Neuronal stem cell (in vitro differentiated cells): ENCODE measurements around the gene DNAJB1.

Experiments used
- DNase-seq: peaks from one replicate; pipeline ENCODE4 v3.0.0-alpha.2; 2013; ENCODE audit warnings: low spot score
- H2AFZ ChIP-seq: one replicate; pipeline ENCODE4 v1.6.1; 2013; ENCODE audit warnings: mild to moderate bottlenecking, low read length, inconsistent platforms
- H2AK5ac ChIP-seq: 2 replicates; pipeline ENCODE4 v1.6.1; 2013; ENCODE audit warnings: low read depth, mild to moderate bottlenecking, inconsistent platforms, low read length, moderate library complexity, mixed read lengths
- H2BK120ac ChIP-seq: 2 replicates; pipeline ENCODE4 v1.6.1; 2013; ENCODE audit warnings: low read depth, mild to moderate bottlenecking, inconsistent platforms, low read length, moderate library complexity, mixed read lengths
- H2BK12ac ChIP-seq: one replicate; pipeline ENCODE4 v1.6.1; 2013; ENCODE audit warnings: low read length, inconsistent platforms
- H2BK15ac ChIP-seq: 2 replicates; pipeline ENCODE4 v1.6.1; 2013; ENCODE audit warnings: mild to moderate bottlenecking, low read length, inconsistent platforms, mixed read lengths
- H2BK5ac ChIP-seq: one replicate; pipeline ENCODE4 v1.6.1; 2013; ENCODE audit warnings: inconsistent platforms, mild to moderate bottlenecking, low read length, moderate library complexity
- H3K14ac ChIP-seq: one replicate; pipeline ENCODE4 v1.6.1; 2013; ENCODE audit warnings: low read length, inconsistent platforms
- H3K18ac ChIP-seq: 2 replicates; pipeline ENCODE4 v1.6.1; 2013; ENCODE audit warnings: low read length, inconsistent platforms
- H3K23ac ChIP-seq: 2 replicates; pipeline ENCODE4 v1.6.1; 2013; ENCODE audit warnings: low read depth, mild to moderate bottlenecking, mixed read lengths, low read length, inconsistent platforms; ENCODE audit not compliant: poor library complexity
- H3K27ac ChIP-seq: replicated peaks from 3 replicates; pipeline ENCODE4 v1.5.1; 2013; ENCODE audit warnings: low read length, inconsistent platforms
- H3K27me3 ChIP-seq, 3 experiments: 2 replicates each; pipeline ENCODE4 v1.6.1; 2013; ENCODE audit warnings: low read length in 3 of 3, mild to moderate bottlenecking in 2 of 3, inconsistent platforms in 1 of 3, low read depth in 1 of 3, mixed read lengths in 1 of 3, moderate library complexity in 1 of 3; ENCODE audit not compliant: control insufficient read depth in 3 of 3, insufficient read depth in 3 of 3
- H3K36me3 ChIP-seq, 2 donors: replicated peaks in 1 of 2; 2 replicates each; pipeline ENCODE4 v1.6.1; 2013; ENCODE audit warnings: low read length in 2 of 2; ENCODE audit not compliant: control insufficient read depth in 2 of 2, insufficient read depth in 2 of 2
- H3K4ac ChIP-seq: 2 replicates; pipeline ENCODE4 v1.6.1; 2013; ENCODE audit warnings: inconsistent platforms, mild to moderate bottlenecking, low read length, moderate library complexity
- H3K4me1 ChIP-seq, 2 donors: 1 replicate in 1 of 2; 2 replicates in 1 of 2; pipeline ENCODE4 v1.6.1; 2013; ENCODE audit warnings: low read length in 2 of 2, low read depth in 1 of 2; ENCODE audit not compliant: control insufficient read depth in 2 of 2, insufficient read depth in 1 of 2
- H3K4me2 ChIP-seq: one replicate; pipeline ENCODE4 v1.6.1; 2013; ENCODE audit warnings: mild to moderate bottlenecking, low read length, inconsistent platforms; ENCODE audit not compliant: insufficient read depth, poor library complexity, severe bottlenecking
- H3K4me3 ChIP-seq, 2 donors: 2 replicates each; pipeline ENCODE4 v1.5.1; 2013; ENCODE audit warnings: low read length in 2 of 2, mild to moderate bottlenecking in 2 of 2, inconsistent platforms in 1 of 2, moderate library complexity in 1 of 2
- H3K79me1 ChIP-seq: one replicate; pipeline ENCODE4 v1.6.1; 2013; ENCODE audit warnings: low read depth, mild to moderate bottlenecking, inconsistent platforms, low read length, moderate library complexity
- H3K9ac ChIP-seq: one replicate; pipeline ENCODE4 v1.6.1; 2013; ENCODE audit warnings: mild to moderate bottlenecking, low read depth, low read length, inconsistent platforms; ENCODE audit not compliant: poor library complexity
- H3K9me3 ChIP-seq, 2 donors: replicated peaks in 1 of 2; 2 replicates each; pipeline versions ENCODE3 to v1.6.1; 2013; ENCODE audit warnings: low read length in 2 of 2, mild to moderate bottlenecking in 2 of 2, inconsistent platforms in 1 of 2, low read depth in 1 of 2, mixed read lengths in 1 of 2, moderate library complexity in 1 of 2; ENCODE audit not compliant: control insufficient read depth in 2 of 2, insufficient read depth in 1 of 2
- H4K8ac ChIP-seq: one replicate; pipeline ENCODE4 v1.6.1; 2013; ENCODE audit warnings: low read depth, mild to moderate bottlenecking, inconsistent platforms, low read length, moderate library complexity
- H4K91ac ChIP-seq: one replicate; pipeline ENCODE4 v1.6.1; 2013; ENCODE audit warnings: low read length, low read depth, mild to moderate bottlenecking, inconsistent platforms; ENCODE audit not compliant: poor library complexity
- WGBS, 2 donors: extraction: QIAGEN DNeasy Blood & Tissue Kit; methylation state at CpG; one replicate each; pipeline ENCODE4 v1.1.7; 2013; ENCODE audit warnings: missing lambda C conversion rate in 2 of 2, mixed read lengths in 1 of 2; ENCODE audit not compliant: insufficient read length in 2 of 2, insufficient replicate concordance in 1 of 2; ENCODE audit errors: extremely low coverage in 2 of 2; 5-methylcytosine and 5-hydroxymethylcytosine counted together

DNAJB1 gene

DNA sequence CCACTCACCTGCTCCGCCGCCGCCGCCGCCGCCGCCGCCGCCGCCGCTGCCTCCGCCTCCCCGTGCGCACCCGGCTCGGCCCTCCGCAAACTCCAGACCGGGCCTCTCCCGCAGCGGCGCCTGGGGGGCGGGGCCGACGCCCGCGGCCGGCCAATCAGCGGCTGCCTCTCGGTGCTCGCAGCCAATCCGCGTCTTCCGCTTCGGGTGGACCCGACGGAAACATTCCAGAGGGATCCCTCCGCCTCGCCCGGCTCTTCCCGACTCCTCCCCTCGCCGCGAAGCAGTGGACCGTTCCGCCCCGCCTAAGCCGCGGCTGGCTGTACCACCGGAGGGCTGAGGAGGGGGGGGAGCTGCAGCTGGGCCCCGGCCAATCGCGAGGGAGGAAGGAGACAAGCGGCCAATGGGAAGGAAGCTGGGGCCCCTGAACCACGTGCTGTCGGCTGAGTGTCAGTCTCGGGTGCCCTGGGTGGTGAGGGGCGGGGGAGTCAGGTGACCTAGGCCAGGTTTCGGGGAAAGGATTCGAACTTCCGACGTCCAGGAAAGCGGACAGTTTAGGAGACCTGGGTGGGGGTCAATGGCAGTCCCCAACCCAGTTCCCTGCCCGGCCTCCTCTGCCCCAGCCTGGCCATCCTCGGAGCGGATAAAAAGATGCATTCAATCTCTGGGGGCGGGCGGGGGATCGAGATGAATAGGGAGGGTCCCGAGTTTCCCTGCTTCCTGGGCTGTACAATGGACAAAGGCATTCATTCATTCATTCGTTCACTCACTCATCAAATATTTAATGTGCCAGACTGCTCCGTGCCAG, 22.0 kb downstream of the DNAJB1 start, which contains the start of gene GIPC1:
TSS of gene GIPC1 (minus strand) at position 99 of the 805 bp plus-strand sequence. CDS start 13,151 bp downstream, outside the sequence.
- peak; percentile 99 for DNase-seq
- Histone ChIP-seq H3K18ac (peak within 1 kb of the TSS; percentile 94), H2BK12ac (no peak within 1 kb of the TSS), H4K8ac (no peak within 1 kb of the TSS), H3K23ac (peak within 1 kb of the TSS; percentile 80), H2AK5ac (peak within 1 kb of the TSS; percentile 60), H3K9me3 (no peaks in the 10 kb centered on the region), H3K4me2 (peak within 1 kb of the TSS; percentile 77), H2BK15ac (peak within 1 kb of the TSS; percentile 95), H2AFZ (peak within 1 kb of the TSS; percentile 91), H3K79me1 (peaks cover 11% of the 10 kb centered on the region), H3K9ac (peak within 1 kb of the TSS; percentile 90), H3K14ac (peak within 1 kb of the TSS; percentile 82), H4K91ac (no peak within 1 kb of the TSS), H3K4me3 (peak within 1 kb of the TSS; percentile 86 to 88), H3K27ac (peak within 1 kb of the TSS; percentile 41), H2BK5ac (peak within 1 kb of the TSS; percentile 66), H3K4ac (no peak within 1 kb of the TSS), H3K27me3 (no peaks in the 10 kb centered on the region), H3K36me3 (peaks cover 6 to 15% of the 10 kb centered on the region in 2 donors), H2BK120ac (no peak within 1 kb of the TSS), H3K4me1 (peaks cover 16 to 19% of the 10 kb centered on the region in 2 donors)
- WGBS, 2 donors: no CpG with 5 or more reads among the region's 71 CpGs

DNA sequence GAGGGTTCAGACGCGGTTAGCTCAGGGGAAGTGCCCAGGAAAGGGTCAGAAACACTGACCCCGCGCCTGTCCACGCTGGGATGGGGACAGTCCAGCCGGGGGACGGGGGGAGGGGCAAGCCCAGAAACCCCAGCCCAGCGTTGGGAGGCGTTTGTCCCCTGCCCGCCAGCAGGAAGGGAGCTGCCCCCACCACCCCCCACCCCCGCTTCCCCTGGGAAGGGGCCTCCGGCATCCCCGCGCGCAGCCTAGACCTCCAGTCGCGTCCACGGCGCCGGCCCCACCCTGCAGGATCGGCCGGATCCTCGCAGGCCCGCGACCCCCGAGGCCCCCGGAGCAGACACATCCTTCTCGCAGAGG, 22.5 kb downstream of the DNAJB1 start:
- Histone ChIP-seq H3K27ac (no peak overlapping the region), H3K79me1 (peaks cover 11% of the 10 kb centered on the region), H2AFZ (peak overlapping the region; percentile 91), H3K9me3 (no peaks in the 10 kb centered on the region), H3K27me3 (no peaks in the 10 kb centered on the region), H4K8ac (no peak overlapping the region), H3K4me3 (peak overlapping the region; percentile 86 to 88), H3K36me3 (peaks cover 6 to 18% of the 10 kb centered on the region in 2 donors), H3K9ac (peak overlapping the region; percentile 90), H3K23ac (peak overlapping the region; percentile 80), H3K4me1 (peaks cover 16 to 19% of the 10 kb centered on the region in 2 donors), H2BK12ac (no peak overlapping the region), H2BK120ac (no peak overlapping the region), H2BK15ac (peak overlapping the region; percentile 22), H4K91ac (no peak overlapping the region), H3K14ac (peak overlapping the region; percentile 82), H2AK5ac (peak overlapping the region; percentile 28), H3K4me2 (peak overlapping the region; percentile 77), H3K18ac (peak overlapping the region; percentile 94), H2BK5ac (peak overlapping the region; percentile 66), H3K4ac (no peak overlapping the region)
- no peak for DNase-seq
- WGBS, 2 donors: no CpG with 5 or more reads among the region's 28 CpGs

DNA sequence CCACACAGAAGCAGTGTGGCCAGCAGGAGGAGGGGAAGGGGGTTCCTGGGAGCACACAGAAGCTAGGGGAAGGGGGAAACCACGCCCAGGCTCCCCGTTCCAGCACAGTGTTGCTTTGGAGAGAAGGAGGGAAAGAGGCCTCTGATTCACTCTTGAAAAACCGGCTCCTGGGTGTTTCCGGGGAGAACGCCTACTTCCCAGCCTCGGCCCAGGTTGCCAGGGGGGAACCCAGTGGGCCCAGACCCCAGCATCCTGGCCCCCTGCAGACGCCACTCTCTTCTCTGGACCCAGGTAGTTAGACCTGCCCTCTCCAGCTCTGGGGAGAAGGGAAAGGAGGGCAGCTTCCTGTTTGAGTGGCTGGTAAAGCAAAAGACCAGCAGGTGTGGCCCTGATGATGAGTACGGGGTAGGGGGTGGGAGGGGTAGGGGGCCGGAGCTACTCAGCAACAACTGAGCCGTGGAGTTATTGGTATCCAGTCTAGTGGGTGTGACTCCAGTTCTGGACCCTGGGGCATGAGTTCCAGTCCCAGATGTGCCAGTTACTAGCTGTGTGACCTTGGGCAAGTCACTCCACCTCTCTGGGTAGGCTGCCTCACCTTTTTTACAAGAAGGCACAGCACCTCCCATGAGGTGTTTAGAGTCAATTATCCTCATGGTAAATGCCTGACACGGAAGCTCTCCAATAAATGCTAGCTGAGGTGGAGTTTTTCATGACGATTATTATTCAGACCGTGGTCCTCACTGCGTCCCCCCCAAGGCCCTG, 23.1 kb downstream of the DNAJB1 start:
- no peak for DNase-seq
- no CpG with 5 or more reads among the region's 14 CpGs for WGBS, 2 donors
- no peak overlapping the region for H3K27ac ChIP-seq

DNA sequence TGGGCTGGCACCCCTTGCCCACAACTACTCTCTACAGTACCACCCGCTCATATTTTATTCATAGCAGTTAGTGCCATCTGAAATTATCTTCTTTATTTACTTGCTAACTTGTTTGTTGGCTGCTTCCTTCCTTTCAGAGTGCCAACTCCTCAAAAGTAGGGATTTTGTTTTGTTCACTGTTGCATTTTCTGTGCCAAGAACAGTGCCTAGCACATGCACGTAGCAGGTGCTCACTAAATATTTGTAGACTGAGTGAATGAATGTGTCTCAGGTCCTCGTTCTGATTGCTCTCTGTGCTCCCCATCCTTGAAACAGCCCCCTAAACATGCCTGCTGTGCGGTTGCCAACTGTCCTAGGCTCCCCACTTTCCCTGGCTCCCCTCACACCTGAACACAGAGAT, 23.8 kb downstream of the DNAJB1 start:
- Histone ChIP-seq H3K36me3 (peaks cover 8 to 26% of the 10 kb centered on the region in 2 donors), H2BK120ac (no peak overlapping the region), H2BK12ac (no peak overlapping the region), H2AK5ac (no peak overlapping the region), H4K8ac (peak overlapping the region; percentile 29), H3K27me3 (no peaks in the 10 kb centered on the region), H3K9ac (no peak overlapping the region), H2BK15ac (no peak overlapping the region), H4K91ac (no peak overlapping the region), H3K79me1 (peaks cover 11% of the 10 kb centered on the region), H3K9me3 (no peaks in the 10 kb centered on the region), H3K4me1 (peaks cover 16 to 19% of the 10 kb centered on the region in 2 donors), H3K23ac (peak overlapping the region; percentile 11), H3K18ac (peak overlapping the region; percentile 56), H2BK5ac (peak overlapping the region; percentile 10), H3K4ac (no peak overlapping the region), H3K27ac (no peak overlapping the region), H3K14ac (no peak overlapping the region), H3K4me2 (no peak overlapping the region), H3K4me3 (peak overlapping the region in 1 of 2 donors; percentile 88), H2AFZ (no peak overlapping the region)
- WGBS, 2 donors: no CpG with 5 or more reads among the region's 4 CpGs
- no peak for DNase-seq

More for the DNA sequence above, 23.1 kb downstream of the DNAJB1 start:
- peak overlapping the region; percentile 94 for H3K18ac ChIP-seq
- no peak overlapping the region for H3K4ac ChIP-seq
- no peak overlapping the region for H2BK12ac ChIP-seq
- H3K9ac ChIP-seq: peak overlapping the region; percentile 90
- H3K14ac ChIP-seq: no peak overlapping the region
- peak overlapping the region; percentile 91 for H2AFZ ChIP-seq
- H2BK15ac ChIP-seq: peak overlapping the region; percentile 22
- peaks cover 6 to 21% of the 10 kb centered on the region in 2 donors for H3K36me3 ChIP-seq
- H3K4me2 ChIP-seq: peak overlapping the region; percentile 77
- H3K4me3 ChIP-seq: peak overlapping the region; percentile 86 to 88
- H2BK120ac ChIP-seq: no peak overlapping the region
- no peak overlapping the region for H4K91ac ChIP-seq
- peak overlapping the region; percentile 66 for H2BK5ac ChIP-seq
- H3K27me3 ChIP-seq: no peaks in the 10 kb centered on the region
- peaks cover 16 to 19% of the 10 kb centered on the region in 2 donors for H3K4me1 ChIP-seq
- H2AK5ac ChIP-seq: peak overlapping the region; percentile 60
- peak overlapping the region; percentile 11 for H3K23ac ChIP-seq
- no peaks in the 10 kb centered on the region for H3K9me3 ChIP-seq
- peak overlapping the region; percentile 29 for H4K8ac ChIP-seq
- H3K79me1 ChIP-seq: peaks cover 11% of the 10 kb centered on the region
